ENCODE results near the gene SLC17A5. TPM values are rescaled to one million over a fixed set of nuclear protein-coding genes. Genes with fewer than 3 reads are reported as not detected.

Gene SLC17A5
- total RNA-seq, 3 donors from 2014 or later, result 25.8 to 53.0 (median 42.3) TPM

- Histone ChIP-seq H3K4me1 (ENCODE audit: low read depth) (peaks cover 5% of the 10 kb centered on the region), H3K36me3 (ENCODE audit: low read depth) (no peaks in the 10 kb centered on the region), H3K4me3 (no peak overlapping the region), H3K9me3 (no peaks in the 10 kb centered on the region)
- ATAC-seq, result no peak
- TF ChIP-seq CTCF (IDR thresholded peaks at IDR 0.05), result no peak
- intact Hi-C loops (cut with DNase I, micrococcal nuclease), result no loop called here
- DNase-seq, result no peak
Measured at GRCh38 chr6:73671911-73672685, 18.3 kb upstream of the SLC17A5 start.

GRCh38 chr6:73669005-73669404 lies 15.2 kb upstream of the SLC17A5 start:
- DNase-seq, result no peak
- H3K4me1 ChIP-seq (ENCODE audit: low read depth), result peaks cover 10% of the 10 kb centered on the region
- no peaks in the 10 kb centered on the region for H3K9me3 ChIP-seq
- H3K36me3 ChIP-seq (ENCODE audit: low read depth), result no peaks in the 10 kb centered on the region
- ATAC-seq, result peak; percentile 59
- intact Hi-C loops (cut with DNase I, micrococcal nuclease), result no loop called here
- TF ChIP-seq CTCF (IDR thresholded peaks at IDR 0.05), result no peak
- H3K4me3 ChIP-seq, result no peak overlapping the region

GRCh38 chr6:73667798-73668197 lies 14.0 kb upstream of the SLC17A5 start:
- Histone ChIP-seq H3K4me1 (ENCODE audit: low read depth) (peaks cover 10% of the 10 kb centered on the region), H3K9me3 (no peaks in the 10 kb centered on the region), H3K36me3 (ENCODE audit: low read depth) (no peaks in the 10 kb centered on the region), H3K4me3 (no peak overlapping the region)
- intact Hi-C loops (cut with DNase I, micrococcal nuclease), result no loop called here
- TF ChIP-seq CTCF (IDR thresholded peaks at IDR 0.05), result no peak
- ATAC-seq (no peak), DNase-seq (no peak)

- Histone ChIP-seq H3K9me3 (no peaks in the 10 kb centered on the region), H3K36me3 (ENCODE audit: low read depth) (no peaks in the 10 kb centered on the region), H3K4me1 (ENCODE audit: low read depth) (peaks cover 10% of the 10 kb centered on the region), H3K4me3 (no peak overlapping the region)
- TF ChIP-seq CTCF (IDR thresholded peaks at IDR 0.05), result no peak
- intact Hi-C loops (cut with DNase I, micrococcal nuclease), result no loop called here
- ATAC-seq, result peak; percentile 38
- DNase-seq, result no peak
Measured at GRCh38 chr6:73666393-73666792, 12.6 kb upstream of the SLC17A5 start.

- Histone ChIP-seq H3K9me3 (no peaks in the 10 kb centered on the region), H3K4me3 (no peak overlapping the region), H3K36me3 (ENCODE audit: low read depth) (no peaks in the 10 kb centered on the region), H3K4me1 (ENCODE audit: low read depth) (peaks cover 10% of the 10 kb centered on the region)
- no peak for TF ChIP-seq CTCF (IDR thresholded peaks at IDR 0.05)
- intact Hi-C loops (cut with DNase I, micrococcal nuclease), result no loop called here
- DNase-seq (peak in 1 of 3 donors; percentile 36), ATAC-seq (peak; percentile 97)
Measured at GRCh38 chr6:73665686-73666319, 12.0 kb upstream of the SLC17A5 start.
